Osteocyte (in vitro differentiated cells): ENCODE data around the gene BMPR2. TPM values are rescaled to one million over a fixed set of nuclear protein-coding genes. Genes with fewer than 3 reads are reported as not detected.

Experiments
- DNase-seq: peaks from one replicate; pipeline ENCODE4 v3.0.0; 2021; ENCODE audit warnings: mixed read lengths; ENCODE audit not compliant: unreplicated experiment; ENCODE audit errors: extremely low spot score
- H3K27ac Mint-ChIP-seq: one replicate; pipeline ENCODE4 v1.8.0; 2021; ENCODE audit warnings: mild to moderate bottlenecking, mixed read lengths; ENCODE audit not compliant: unreplicated experiment
- H3K27me3 Mint-ChIP-seq: one replicate; pipeline ENCODE4 v1.8.0; 2021; ENCODE audit warnings: mixed read lengths; ENCODE audit not compliant: unreplicated experiment
- H3K36me3 Mint-ChIP-seq: one replicate; pipeline ENCODE4 v1.8.0; 2021; ENCODE audit warnings: mixed read lengths; ENCODE audit not compliant: unreplicated experiment
- H3K4me1 Mint-ChIP-seq: one replicate; pipeline ENCODE4 v1.8.0; 2021; ENCODE audit warnings: mixed read lengths; ENCODE audit not compliant: unreplicated experiment
- H3K4me3 Mint-ChIP-seq: one replicate; pipeline ENCODE4 v1.8.0; 2021; ENCODE audit warnings: mild to moderate bottlenecking, moderate library complexity, mixed read lengths; ENCODE audit not compliant: unreplicated experiment
- H3K9me3 Mint-ChIP-seq: one replicate; pipeline ENCODE4 v1.8.0; 2021; ENCODE audit warnings: mixed read lengths; ENCODE audit not compliant: unreplicated experiment
- CTCF ChIP-seq: fragments of 200-600 bp; sonication (generic); IDR thresholded peaks from 2 replicates; pipeline ENCODE4 v1.5.0; 2021; ENCODE audit warnings: antibody characterized with exemption, mild to moderate bottlenecking, moderate library complexity
- total RNA-seq: library from RNA; stranded (reverse); gene quantifications from 2 replicates; pipeline ENCODE4 v1.2.1, GENCODE V29; 2021

BMPR2 gene
- total RNA-seq, 1 donor from 2014 or later = 92.3 TPM

- Mint-ChIP-seq H3K9me3 (no peaks in the 10 kb centered on the region), H3K4me1 (no peaks in the 10 kb centered on the region)
Observed at GRCh38 chr2:202604699-202605098, 228.6 kb downstream of the BMPR2 start.

GRCh38 chr2:202605174-202605573 lies 229.0 kb downstream of the BMPR2 start:
- H3K36me3 Mint-ChIP-seq = no peaks in the 10 kb centered on the region
- no peak overlapping the region for H3K27ac Mint-ChIP-seq
- no peak overlapping the region for H3K4me3 Mint-ChIP-seq
- no peak for DNase-seq
- H3K4me1 Mint-ChIP-seq = peaks cover 3% of the 10 kb centered on the region
- no peaks in the 10 kb centered on the region for H3K9me3 Mint-ChIP-seq
- TF ChIP-seq CTCF = no peak
- H3K27me3 Mint-ChIP-seq = no peaks in the 10 kb centered on the region

More at GRCh38 chr2:202604699-202605098, 228.6 kb downstream of the BMPR2 start:
- no peaks in the 10 kb centered on the region for H3K27me3 Mint-ChIP-seq
- TF ChIP-seq CTCF = no peak
- H3K36me3 Mint-ChIP-seq = no peaks in the 10 kb centered on the region
- no peak overlapping the region for H3K4me3 Mint-ChIP-seq
- no peak for DNase-seq
- no peak overlapping the region for H3K27ac Mint-ChIP-seq

- Mint-ChIP-seq H3K27ac (no peak overlapping the region), H3K27me3 (no peaks in the 10 kb centered on the region), H3K9me3 (no peaks in the 10 kb centered on the region), H3K36me3 (no peaks in the 10 kb centered on the region), H3K4me3 (no peak overlapping the region), H3K4me1 (peaks cover 3% of the 10 kb centered on the region)
- no peak for TF ChIP-seq CTCF
- DNase-seq = no peak
Observed at GRCh38 chr2:202608142-202608852, 232.2 kb downstream of the BMPR2 start.

GRCh38 chr2:202609381-202610145 lies 233.4 kb downstream of the BMPR2 start:
- Mint-ChIP-seq H3K27ac (no peak overlapping the region), H3K4me3 (no peak overlapping the region), H3K9me3 (no peaks in the 10 kb centered on the region), H3K4me1 (peaks cover 3% of the 10 kb centered on the region), H3K36me3 (no peaks in the 10 kb centered on the region), H3K27me3 (no peaks in the 10 kb centered on the region)
- no peak for TF ChIP-seq CTCF
- no peak for DNase-seq

- Mint-ChIP-seq H3K36me3 (no peaks in the 10 kb centered on the region), H3K27me3 (no peaks in the 10 kb centered on the region), H3K4me3 (no peak overlapping the region), H3K4me1 (peaks cover 3% of the 10 kb centered on the region), H3K27ac (no peak overlapping the region), H3K9me3 (no peaks in the 10 kb centered on the region)
- TF ChIP-seq CTCF = no peak
- DNase-seq = no peak
Observed at GRCh38 chr2:202610380-202610779, 234.3 kb downstream of the BMPR2 start.
